ENCODE measurements around the gene TSPAN9.

- no peak for TF ChIP-seq GATA3 (IDR thresholded peaks at IDR 0.05; ENCODE audit: low read depth, low read length)
- TF ChIP-seq GATA2 (IDR thresholded peaks at IDR 0.05; ENCODE audit: low read depth, low read length) = no peak
Observed at GRCh38 chr12:3231399-3231876, 154.3 kb downstream of the TSPAN9 start.

Data from SH-SY5Y (cell line).